ENCODE measurements around the gene OTUD5.

The OTUD5 gene

DNA sequence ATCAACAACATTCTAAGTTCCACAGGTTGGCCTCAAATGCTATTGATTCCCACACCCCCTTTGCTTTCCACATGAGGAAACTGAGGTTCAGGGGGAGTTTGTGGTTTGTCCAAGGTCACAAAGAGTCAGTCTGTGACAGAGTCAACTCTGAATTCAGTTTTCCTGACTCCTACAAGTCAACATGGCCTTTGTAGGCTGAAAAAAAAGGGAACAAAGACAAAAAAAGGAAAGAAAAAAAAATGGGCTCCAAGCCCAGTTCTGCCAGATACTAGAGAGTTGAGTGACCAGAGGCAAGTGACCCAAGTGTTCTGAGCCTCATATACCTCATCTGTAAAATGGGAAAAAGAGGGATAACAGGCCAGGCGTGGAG lies 22.1 kb downstream of the OTUD5 start:
- DNase-seq, result no peak

DNA sequence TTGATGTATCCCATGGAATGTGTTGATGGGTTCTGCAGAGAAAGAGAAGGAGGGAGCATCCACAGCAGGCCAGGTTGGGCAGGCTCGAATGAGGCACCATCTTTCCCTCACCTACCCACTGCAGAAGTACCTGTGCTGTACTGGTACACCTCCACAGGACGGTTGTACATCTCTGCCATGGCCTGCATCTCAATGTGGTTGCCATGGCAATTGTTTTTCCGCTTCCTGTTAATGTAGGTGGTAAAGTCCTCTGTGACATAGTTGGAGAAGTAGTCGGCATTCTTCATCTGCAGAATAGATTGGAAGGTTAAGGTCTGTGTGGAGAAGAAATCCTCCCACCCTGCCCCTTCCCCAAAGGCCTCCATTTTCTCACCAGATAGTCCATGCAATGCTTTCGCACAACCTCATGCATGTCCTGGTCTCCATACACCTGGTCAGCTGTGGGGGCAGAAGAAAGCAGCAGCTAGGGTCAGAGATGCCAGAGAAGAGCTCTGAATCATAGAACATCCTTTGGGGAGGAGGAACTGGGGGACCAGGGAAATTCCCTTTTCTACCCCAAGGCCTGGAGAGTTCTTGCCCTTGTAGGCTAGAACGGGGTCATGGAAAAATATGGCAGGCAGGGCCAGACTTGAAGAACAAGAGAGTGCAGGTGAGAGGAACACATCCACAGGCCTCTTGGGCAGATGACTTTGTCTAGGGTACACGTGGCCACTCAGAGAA lies 22.7 kb downstream of the OTUD5 start:
- no peak for DNase-seq

DNA sequence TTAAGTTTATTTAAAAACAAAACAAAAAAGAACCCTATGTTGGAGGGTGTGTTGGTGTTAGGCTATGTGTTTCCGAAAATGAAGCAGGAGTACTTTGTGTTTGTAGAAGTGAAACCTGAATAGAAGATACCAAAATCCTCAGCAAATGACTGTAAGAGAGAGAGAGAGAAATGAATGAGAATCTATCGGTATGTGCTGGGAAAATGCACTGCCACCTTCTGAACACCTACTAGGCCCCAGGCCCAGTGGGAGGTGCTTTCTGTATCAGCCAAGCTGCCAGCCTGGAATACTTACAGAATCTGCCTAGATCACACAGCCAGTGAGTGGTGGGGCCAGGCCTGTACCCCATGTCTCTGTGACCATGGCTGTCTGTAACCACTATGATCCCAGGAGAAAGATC lies 23.6 kb downstream of the OTUD5 start:
- no peak for DNase-seq

DNA sequence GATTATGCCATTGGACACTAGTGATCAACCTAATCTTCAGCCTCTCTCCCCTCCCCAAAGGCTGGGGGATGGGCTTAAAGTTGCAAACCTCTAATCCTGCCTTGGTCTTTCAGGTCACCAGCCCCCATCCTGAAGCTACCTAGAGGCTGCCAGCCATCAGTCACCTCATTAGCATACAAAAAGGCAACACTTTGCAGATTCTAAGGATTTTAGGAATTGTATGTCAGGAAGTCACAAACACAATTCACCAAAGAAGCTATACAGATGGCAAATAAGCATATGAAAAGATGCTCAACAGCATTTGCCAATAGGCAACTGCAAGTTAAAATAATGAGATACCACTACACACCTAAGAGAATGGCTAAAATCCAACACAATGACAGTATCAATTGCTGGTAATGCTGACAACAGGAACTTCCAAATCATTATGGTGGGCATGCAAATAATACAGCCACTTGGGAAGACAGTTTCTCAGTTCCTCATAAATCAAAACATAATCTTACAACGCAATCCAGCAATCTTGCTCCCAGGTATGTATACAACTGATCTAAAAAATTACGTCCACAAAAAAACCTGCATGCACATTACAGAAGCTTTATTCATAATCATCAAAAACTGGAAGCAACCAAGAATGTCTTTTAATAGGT lies 29.5 kb downstream of the OTUD5 start:
- no peak for DNase-seq

DNA sequence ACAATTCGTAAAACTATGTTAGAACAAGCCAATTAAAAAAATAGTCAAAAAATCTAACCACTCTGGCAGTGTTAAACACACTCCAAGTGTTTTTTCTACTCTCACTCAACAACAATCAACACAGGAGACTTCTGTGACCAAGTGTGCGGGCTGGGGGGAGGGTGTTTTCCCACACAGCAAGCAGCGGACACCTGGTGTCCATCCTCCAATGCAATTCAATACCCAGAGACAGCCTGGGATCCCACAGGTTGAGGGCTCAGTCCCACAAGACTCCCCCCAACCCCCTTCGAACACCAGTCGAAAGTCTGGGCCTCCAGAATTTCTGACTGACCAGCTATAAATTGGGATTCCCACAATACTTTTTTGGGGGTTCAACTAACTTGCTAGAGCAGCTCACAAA lies 30.3 kb downstream of the OTUD5 start:
- no peak for DNase-seq

DNA sequence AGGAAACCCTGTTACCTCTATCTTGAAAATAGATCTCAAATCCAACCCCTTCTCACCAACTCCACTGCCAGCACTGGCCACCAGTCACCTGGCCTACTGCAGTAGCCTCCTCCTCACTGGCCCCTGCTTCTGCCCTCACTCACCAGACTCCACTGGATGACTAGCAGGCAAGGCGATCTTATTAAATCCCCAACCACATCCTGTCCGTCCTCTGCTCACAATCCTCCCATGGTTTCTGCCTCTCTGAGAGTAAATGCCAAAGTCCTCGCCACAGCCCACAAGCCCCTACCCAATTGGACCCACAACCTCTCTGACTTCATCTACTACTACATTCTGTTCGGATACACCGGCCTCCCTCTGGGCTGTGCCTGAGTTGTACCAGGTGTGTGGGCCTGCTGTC lies 33.1 kb downstream of the OTUD5 start:
- no peak for DNase-seq

DNA sequence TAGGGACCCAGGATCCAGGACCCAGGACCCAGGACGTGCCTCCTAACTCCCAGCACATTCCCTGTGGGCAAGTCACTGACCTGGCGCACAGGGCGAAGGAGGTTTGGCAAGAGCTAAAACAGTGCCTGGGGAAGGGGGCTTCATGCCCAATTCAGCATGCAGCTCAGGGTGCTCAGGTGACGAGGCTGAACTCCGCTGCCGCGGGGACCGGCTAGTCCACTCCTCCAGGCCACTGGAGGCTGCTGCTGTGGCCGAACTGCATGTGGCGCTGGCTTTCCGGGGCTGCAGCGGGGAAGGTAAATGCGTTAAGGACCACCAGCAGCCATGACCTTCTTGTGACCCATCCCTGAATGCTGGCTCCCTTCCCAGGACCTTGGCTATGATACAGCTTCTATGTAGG lies 33.6 kb downstream of the OTUD5 start:
- no peak for DNase-seq

DNA sequence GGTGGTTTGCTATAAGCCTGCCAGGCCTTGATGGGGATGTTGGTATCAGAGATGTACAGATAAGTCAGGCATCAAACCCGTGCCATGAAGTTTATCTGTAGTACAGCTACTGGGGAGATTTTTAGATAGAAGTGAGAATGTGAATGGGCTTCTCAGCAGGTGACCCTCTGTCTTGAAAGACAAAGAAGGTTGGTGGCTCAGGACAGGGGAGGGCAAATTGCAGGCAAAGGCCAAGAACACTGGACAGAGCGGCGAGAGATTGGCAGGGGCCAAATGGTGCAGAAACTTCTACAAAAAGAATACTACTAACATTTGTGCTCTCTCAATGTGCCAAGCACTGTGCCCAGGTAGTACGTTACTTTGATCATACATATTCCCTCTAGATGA lies 36.7 kb downstream of the OTUD5 start:
- no peak for DNase-seq

DNA sequence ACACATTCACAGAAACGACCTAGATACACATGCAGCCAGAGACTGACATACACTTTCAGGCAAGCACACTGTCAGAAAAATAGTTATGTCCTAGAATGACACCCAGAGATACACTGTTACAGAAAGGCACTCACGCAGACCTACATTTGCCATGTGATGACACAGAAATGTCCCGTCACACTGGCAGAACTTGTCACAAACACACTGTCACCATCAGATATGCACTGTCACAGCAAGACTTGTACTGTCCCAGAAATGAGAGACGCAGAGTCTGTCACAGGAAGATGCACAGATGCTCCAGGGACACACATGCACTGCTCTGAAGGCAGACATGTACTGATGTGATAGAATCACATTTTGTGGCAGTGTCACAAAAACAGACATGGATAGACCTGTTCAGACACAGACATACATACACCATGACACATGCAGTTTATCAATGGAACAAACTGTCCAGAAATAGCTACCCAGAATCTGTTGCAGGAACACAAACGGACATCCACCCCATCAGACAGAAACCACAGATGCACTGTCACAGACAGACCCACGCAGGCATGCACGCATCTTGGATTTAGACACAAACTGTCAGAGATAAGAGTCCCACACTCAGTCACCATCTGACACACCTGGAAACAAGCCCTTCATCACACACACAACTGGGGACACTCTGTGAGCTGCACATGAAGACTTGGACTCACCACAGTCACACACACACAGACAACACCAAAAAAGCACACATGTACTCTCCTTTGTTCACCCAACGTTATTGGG lies 37.3 kb downstream of the OTUD5 start:
- no peak for DNase-seq

DNA sequence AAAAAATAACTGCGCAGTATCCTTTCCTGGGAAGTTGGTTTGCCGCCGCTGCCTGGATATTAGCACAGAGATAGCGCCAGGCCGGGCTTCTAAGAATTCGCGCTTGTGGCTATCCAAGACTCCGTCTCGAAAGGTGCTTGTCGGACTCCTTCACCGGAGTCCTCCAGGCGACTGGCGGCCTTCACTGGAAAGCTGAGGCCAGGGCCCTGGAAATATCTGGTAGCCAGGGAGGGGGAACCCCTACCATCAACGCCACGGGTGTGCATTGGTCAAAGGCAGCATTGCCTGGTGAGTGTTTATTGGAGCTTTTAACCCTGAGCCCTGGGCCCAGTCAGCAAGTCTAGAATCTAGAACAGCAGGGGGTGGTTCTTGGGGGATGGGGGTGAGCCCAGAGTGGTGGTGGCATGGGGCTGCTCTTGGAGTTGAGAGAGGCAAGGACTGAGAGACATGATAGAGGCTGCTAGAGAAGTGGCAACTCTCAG lies 38.0 kb downstream of the OTUD5 start:
- no peak for DNase-seq

DNA sequence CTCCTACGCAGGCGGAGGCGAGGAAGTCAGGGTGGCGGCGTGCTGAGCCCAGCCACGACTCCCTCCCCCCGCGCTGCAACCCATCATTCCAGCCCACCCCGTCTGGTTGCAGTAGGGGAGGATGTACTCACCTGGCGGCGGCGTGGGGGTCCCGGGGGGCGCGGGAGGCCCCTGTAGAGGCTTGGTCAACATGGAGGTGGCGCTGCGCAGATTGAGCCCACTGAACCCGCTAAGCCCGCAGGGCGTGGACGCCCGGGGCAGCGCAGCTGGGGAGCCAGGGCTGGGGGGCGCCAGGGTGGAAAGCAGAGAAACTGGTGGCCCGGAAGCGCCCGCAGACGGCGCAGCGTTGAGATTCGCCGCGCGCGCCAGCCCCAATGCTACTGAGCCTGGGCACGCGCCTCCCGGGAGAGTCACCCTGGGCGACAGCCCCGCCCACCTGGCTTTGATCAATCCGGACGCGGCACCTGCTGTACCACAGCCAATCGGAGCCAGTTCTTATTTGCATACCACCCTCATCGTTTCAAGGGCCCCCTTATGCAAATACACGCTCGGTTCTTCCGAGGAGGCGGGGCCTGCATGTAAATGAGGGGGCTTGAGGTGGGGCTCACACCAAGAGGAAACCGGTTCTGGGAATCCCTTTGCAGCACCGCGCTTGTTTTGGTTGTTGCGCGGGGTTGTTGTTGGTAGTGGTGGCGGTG lies 38.6 kb downstream of the OTUD5 start, which contains the start of gene PIM2:
Gene PIM2 (minus strand): TSS at position 382 of the 698 bp plus-strand sequence. CDS start 190 bp downstream, at position 192.
- DNase-seq, result peak; percentile 83

DNA sequence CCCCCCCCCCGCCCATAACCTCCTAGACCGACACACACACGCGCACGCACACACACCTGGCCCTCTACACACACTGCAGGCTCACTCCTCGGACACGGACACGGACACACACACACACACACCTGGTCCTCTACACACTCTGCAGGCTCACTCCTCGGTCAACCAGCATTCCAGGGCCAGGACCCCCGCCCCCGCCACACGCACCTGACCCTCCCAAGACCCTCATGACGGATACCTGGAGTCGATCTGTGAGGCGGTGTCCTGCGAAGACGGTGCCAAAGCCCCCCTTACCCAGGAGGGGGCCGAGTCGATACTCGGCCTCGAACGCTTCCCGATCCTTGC lies 39.1 kb downstream of the OTUD5 start:
- no peak for DNase-seq

DNA sequence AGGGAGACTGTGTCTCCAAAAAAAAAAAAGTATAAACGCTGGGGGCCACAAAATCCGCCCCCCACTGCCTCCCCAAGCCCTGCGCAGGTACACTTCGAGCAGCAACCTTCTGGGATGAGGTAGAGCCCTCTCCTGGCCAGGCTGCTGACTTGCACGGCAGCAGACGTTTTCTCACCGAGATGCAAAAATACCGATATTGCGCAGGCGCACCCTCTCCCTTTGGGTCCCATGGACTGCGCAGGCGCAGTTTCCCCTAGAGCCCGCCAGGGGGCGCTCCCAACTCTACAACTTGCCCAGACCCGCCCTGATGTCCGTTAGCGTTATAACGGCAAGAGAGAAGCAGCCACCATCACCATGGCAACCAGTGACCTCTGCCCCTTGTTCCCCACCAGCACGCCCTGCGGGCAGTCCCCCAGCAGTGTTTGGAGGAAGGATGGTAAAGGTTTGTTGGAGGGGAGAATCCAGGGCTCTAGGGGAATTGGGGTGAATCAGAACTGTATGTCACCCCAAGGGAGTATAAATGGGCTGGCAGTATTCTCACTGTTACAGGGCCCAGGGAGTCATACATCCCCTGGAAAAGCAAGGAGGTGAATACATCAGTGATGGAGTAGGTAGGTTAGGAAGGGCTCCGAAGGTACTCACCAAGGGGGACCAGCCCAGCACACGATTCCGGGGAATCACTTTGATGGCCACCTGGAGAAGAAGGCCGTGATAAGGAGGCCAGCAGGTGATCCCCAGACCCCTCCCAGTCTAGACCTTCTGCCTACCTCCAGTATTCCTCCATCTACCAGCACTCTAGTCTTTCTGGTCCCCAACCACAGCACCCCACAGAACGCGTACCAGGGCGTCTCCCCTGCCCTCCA lies 40.0 kb downstream of the OTUD5 start:
- peak; percentile 81 for DNase-seq

DNA sequence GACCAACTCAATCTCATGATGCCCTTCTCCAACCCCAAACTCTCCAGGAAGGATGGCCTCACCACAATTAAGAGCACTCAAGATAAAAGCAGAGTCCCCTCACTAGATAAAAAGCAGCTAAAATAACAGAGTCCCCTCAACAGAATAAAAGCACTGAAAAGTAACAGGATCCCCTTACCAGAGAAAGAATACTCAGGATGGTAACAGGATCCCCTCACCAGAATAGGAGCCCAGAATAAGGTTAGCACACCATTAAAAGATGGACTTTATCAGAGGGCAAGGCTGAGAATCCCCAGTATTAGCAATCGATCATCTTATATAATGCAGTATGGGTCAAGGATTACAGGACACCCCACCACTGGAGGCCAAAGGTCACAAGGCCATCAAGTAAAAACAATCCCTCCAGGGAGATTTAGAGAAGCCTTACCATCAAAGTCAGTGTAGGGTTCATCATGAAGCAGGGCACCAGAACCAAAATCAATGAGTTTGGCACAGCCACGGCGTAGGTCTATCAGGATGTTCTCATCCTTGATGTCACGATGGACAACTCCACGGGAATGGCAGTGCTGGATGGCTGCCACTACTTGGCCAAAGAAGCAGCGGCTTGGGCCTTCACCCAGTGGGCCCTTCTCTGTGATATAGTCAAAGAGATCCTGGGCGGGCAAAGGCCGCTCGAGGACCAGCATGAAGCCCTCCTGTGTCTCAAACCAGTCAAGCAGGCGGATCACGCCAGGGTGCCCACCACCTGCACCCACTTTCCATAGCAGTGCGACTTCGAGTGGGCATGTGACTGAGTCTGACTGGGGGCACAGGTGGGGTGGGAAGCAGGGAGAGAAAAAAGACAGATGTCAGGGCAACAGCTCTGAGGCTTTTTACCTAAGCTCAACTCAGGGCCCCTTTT lies 42.6 kb downstream of the OTUD5 start:
- no peak for DNase-seq

DNA sequence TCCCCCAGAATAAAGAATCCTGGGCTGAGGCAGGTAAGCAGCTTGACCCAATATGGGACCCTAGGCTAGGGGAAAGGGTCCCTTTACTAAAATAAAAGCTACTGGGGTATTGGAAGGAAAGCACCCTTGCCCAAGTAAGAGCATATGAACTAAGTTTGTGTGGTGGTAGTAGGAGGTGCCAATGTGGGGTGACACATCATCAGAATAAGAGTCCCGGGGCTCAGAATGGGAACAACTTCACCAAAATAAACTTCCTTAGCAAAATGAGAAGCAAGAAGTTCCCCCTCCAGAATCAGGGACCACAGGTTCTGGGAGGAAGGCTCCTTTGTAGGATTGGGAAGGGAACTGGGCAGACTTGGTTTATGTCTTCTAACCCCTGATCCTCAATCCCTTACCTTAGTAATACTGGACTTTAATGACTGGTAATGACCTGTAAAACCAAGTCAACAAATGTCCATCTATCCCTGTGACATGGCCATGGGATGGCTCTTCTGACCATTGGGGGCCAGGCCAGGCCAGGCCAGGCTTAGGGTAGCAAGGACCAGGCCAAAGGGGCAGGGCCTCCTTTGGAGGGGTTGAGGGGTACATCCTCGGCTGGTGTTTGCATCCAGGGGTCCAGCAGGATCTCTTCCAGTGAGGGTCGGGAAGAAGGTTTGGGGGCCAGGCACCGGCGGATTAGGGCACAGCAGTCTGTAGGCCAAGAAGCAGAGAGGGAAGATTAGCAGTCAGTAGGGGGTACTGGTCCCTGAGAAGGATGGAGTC lies 43.6 kb downstream of the OTUD5 start:
- DNase-seq, result no peak

DNA sequence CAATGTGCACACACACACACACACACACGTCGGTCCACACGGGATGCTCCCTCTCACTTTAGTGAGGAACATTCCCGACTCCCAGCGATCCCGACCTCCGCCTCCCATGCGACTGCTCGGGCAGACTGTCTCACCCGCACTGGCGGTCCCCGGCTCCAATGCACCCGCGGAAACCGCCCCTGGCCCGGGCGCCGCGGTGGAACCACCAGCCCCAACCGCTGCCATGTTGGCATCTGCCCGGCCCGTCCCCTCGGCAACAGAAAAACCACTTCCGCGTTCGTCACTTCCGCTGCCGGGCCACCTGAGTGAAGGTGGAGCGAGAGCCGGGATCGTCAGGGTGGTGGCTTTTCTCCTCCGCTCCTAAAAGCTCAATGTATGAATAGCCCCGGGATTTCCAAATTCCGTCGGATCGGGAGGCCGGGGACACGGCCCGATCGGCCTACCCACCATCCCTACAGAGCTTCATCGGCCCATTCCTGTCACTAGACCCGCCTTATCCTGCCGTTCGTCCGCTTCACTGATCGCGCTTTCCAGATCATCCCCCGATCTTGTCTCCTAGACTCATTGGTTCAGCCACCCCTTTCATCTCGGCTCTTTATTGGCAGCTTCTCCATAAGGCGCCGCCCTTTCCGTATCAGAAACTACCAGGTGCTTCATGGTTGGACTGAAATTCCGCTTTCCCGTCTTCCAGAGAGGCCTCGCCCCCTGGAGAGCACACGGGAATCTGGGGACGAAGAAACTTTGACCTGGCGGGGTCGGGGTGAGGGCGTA lies 45.8 kb downstream of the OTUD5 start, which contains the start of gene SLC35A2:
Gene SLC35A2 (minus strand): TSS at position 235 of the 771 bp plus-strand sequence. CDS start 10 bp downstream, at position 225.
- peak; percentile 53 for DNase-seq

DNA sequence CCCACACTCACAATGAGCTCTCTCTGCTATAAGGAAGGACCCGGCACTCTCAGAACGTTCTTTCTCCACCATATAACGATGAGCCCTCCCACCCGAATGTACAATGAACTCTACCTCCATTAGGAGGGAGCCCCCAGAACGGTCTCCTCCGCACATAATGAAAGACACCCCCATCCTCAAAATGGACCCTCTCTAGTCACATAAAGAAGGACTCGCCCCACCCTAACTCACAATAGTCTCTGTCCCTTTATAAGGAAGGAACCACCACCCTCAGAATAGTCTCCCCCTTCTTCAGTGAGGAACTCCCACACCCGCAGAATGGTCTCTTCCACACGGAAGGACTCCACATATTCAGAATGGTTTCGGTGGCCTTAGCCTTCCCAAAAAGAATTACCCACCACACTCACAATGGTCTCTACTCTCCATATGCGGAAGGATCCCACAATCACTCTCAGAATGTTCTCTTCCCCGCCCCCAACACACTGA lies 46.4 kb downstream of the OTUD5 start:
- DNase-seq, result no peak

DNA sequence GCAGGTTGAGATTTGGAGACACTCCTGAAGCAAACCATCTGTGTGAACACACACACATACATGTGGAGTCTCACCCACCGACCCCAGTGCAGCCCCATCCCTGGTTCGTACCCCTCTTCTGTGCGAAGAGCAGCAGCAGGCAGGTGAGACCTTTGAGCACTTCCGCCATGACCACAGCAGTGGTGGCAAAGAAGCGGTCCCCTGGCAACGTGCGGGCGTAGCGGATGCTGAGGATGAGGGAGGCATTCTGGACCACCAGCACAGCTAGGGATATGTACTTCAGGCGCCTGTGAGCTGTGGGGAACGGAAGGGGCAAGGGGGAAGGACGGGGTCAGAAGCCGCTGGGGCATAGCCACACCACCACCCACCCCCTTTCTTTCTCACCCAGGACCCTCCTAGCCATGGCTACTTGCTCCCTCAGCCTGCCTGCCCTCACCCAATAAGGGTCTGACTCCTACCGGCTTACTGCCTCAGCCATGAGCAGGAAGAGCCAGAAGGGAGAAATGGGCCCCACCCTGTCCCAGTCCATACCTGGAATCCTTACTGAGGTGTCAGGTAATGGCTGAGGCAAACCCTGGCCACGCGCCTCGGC lies 47.6 kb downstream of the OTUD5 start:
- DNase-seq, result no peak

DNA sequence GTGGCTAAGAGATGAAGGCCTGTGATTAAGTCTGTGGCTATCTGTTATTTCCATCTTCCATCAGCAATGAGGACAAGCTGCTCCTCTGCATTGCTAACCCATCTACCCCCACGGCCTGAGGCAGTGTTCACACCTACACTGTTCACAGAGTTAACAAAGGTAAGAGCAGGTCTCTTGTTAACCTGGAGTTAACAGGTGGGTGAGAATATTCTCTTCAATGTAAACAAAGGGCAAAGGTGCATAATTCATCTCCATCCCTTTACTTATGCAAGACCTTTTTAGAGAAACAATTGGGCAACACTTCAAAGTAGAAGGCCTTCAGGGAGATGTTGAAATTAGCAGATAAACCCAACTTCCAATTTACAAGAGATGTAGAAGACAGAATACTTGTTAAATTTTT lies 48.8 kb downstream of the OTUD5 start:
- DNase-seq, result no peak
